ENCODE results near the gene H6PD. TPM values are rescaled to one million over a fixed set of nuclear protein-coding genes. Genes with fewer than 3 reads are reported as not detected.
A peak's percentile ranks its signal among the peaks of the same experiment; 100 is the strongest.

Gene H6PD
- total RNA-seq, 1 donor from 2014 or later: 43.7 TPM

DNA sequence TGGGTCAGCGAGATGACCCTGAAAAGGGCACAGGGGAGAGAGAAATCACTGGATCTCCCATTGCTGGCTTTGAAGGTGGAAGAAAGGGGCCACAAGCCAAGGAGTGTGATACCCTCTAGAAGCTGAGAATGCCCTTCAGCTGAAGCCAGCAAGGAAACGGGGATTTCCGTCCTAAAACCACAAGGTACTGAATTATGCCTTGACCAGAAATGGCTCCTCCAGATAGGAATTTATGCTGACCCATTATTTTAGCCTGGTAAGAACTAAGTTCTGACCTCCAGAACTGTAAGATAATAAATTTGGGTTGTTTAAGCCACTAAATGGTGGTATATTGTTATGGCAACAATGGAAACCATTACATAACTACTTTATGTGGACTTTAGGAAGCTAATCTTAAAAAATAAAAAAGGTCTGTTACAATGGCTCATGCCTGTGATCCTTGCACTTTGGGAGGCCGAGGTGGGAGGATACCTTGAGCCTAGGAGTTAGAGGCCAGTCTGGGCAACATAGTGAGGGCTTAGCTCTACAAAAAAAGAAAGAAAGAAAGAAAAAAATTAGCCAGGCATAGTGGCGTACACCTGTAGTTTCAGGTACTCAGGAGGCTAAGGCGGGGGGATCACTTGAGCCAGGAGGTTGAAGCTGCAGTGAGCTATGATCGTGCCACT, 3.6 kb upstream of the H6PD start:
- Histone ChIP-seq H3K27ac (no peak overlapping the region), H3K4me3 (no peak overlapping the region), H3K4me1 (peaks cover 22% of the 10 kb centered on the region), H3K9me3 (no peaks in the 10 kb centered on the region), H3K27me3 (no peaks in the 10 kb centered on the region), H3K36me3 (no peaks in the 10 kb centered on the region)
- no peak for TF ChIP-seq CTCF (IDR thresholded peaks at IDR 0.05)
- peak; percentile 10 for DNase-seq
- no peak for ATAC-seq
- intact Hi-C loops (cut with DNase I): no loop called here

DNA sequence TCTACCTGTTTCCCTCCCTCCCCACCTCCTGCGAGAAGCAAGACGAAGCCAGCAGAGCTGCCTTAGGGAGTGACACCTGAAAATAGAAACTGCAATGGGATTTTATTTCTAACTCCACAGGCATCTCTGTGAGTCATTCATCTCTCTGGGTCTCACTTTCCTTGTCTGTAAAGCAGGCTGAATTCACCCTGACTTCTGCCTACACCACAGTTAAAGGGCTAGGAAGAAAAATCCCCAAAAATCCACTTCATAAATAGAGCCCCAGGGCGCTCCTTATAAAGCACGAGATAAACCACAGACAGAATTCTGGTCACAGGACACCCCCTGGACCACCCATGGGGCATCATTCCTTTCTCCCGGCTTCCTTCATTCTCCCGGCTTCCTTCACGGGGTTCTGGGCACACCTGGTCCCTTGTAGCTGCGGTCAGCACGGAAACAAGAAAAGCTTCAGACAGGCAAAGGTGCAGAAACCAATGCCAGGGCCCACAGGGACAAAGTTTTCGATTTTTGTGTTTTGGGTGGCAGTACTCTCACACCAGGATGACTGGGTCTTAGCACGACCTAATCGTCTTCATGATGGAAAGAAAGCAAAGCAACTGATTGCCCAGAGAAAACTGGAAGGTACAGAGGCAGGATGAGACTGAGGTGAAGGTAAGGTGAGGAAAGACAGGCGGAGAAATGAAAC, 2.8 kb upstream of the H6PD start:
- Histone ChIP-seq H3K9me3 (no peaks in the 10 kb centered on the region), H3K27me3 (no peaks in the 10 kb centered on the region), H3K4me3 (no peak overlapping the region), H3K4me1 (peaks cover 30% of the 10 kb centered on the region), H3K36me3 (no peaks in the 10 kb centered on the region), H3K27ac (no peak overlapping the region)
- ATAC-seq: no peak
- intact Hi-C loops (cut with DNase I): no loop called here
- DNase-seq: no peak
- TF ChIP-seq CTCF (IDR thresholded peaks at IDR 0.05): no peak

GRCh38 chr1:9233241-9233941, 1.2 kb upstream of the H6PD start:
- H3K4me3 ChIP-seq: no peak overlapping the region
- ATAC-seq: peak; percentile 75

GRCh38 chr1:9233942-9234222, 692 bp upstream of the H6PD start:
- no peak for ATAC-seq

More at GRCh38 chr1:9233241-9233941, 1.2 kb upstream of the H6PD start:
- H3K36me3 ChIP-seq: no peaks in the 10 kb centered on the region
- DNase-seq: peak; percentile 92
- H3K9me3 ChIP-seq: no peaks in the 10 kb centered on the region
- peak overlapping the region; percentile 90 for H3K27ac ChIP-seq
- TF ChIP-seq CTCF (IDR thresholded peaks at IDR 0.05): peak; percentile 22
- H3K27me3 ChIP-seq: no peaks in the 10 kb centered on the region
- intact Hi-C loops (cut with DNase I): no loop called here
- H3K4me1 ChIP-seq: peaks cover 46% of the 10 kb centered on the region

GRCh38 chr1:9235096-9235459, 504 bp downstream of the H6PD start:
- peak overlapping the region; percentile 93 for H3K27ac ChIP-seq
- no peaks in the 10 kb centered on the region for H3K36me3 ChIP-seq
- H3K27me3 ChIP-seq: no peaks in the 10 kb centered on the region
- peaks cover 61% of the 10 kb centered on the region for H3K4me1 ChIP-seq
- ATAC-seq (no peak), DNase-seq (no peak)
- H3K4me3 ChIP-seq: peak overlapping the region; percentile 61
- no peaks in the 10 kb centered on the region for H3K9me3 ChIP-seq
- no peak for TF ChIP-seq CTCF (IDR thresholded peaks at IDR 0.05)
- intact Hi-C loops (cut with DNase I): no loop called here

More at GRCh38 chr1:9233942-9234222, 692 bp upstream of the H6PD start:
- Histone ChIP-seq H3K4me1 (peaks cover 51% of the 10 kb centered on the region), H3K36me3 (no peaks in the 10 kb centered on the region), H3K27ac (peak overlapping the region; percentile 90), H3K4me3 (peak overlapping the region; percentile 61), H3K27me3 (no peaks in the 10 kb centered on the region), H3K9me3 (no peaks in the 10 kb centered on the region)
- intact Hi-C loops (cut with DNase I): no loop called here
- TF ChIP-seq CTCF (IDR thresholded peaks at IDR 0.05): no peak
- no peak for DNase-seq

Measured in upper lobe of right lung (tissue), 1 donor.